Skin epidermis (tissue), 12 donors: Measurements from ENCODE around the gene ARRB1.
"Not testable (repeated sequence)": the region's sequence is repeated elsewhere in the genome, so short reads cannot be mapped to it uniquely, and the experiment has no call there.

Experiments
- H3K27ac ChIP-seq, 21 experiments: fragments of 200-600 bp; sonication (generic) in 11 of 21; one replicate each; pipeline ENCODE4 v1.5.0; 2020; ENCODE audit warnings: mild to moderate bottlenecking in 3 of 21, inconsistent platforms in 2 of 21, moderate library complexity in 2 of 21
- H3K4me3 ChIP-seq, 7 experiments: fragments of 200-600 bp; sonication (generic) in 2 of 7; one replicate each; pipeline ENCODE4 v1.5.0; 2020; ENCODE audit warnings: inconsistent platforms in 2 of 7, mild to moderate bottlenecking in 2 of 7, moderate library complexity in 1 of 7

Gene ARRB1

DNA sequence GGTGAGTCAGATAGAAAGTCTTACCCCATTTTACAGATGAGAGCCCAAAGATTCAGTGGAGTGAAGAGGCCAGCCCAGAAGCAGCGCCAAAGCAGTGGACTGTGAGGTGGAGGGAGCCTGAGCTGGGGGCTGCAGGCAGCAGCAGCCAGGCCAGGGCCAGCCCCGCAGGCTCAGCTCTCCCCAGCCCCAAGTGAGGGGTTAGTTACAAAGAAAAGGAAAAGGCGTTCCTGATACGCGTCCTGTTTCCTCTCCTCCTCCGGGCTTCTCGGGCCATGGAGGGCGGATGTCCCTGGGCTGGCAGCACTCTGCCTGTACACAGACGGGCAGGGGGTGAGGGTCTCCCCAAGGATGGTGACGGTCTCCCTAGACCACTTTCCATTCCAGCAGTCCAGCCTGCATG lies 44.9 kb downstream of the ARRB1 start:
- Histone ChIP-seq H3K4me3 (no peak overlapping the region), H3K27ac (peak overlapping the region in 10 of 21 experiments; percentile 10 to 78 (median 38))

DNA sequence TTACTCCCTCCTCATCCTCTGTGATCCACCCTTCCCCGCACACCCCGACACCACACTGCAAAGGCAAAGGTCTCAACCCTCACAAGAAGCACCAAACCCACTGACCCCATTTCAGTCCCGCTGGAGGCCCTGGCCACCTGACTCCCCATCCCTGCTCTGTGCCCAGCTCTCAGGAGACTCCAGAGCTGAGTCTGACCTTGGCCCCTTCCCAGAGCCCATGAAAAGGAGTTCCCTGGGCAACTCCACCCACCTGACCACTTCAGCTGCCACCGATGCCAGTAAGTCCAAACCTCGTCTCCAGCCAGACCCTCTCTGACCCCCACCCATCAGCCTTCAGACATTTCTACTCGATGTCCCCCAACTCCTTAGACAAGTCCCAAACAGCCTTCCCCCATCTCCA lies 45.5 kb downstream of the ARRB1 start:
- Histone ChIP-seq H3K4me3 (no peak overlapping the region), H3K27ac (peak overlapping the region in 7 of 21 experiments; percentile 10 to 48 (median 35))

DNA sequence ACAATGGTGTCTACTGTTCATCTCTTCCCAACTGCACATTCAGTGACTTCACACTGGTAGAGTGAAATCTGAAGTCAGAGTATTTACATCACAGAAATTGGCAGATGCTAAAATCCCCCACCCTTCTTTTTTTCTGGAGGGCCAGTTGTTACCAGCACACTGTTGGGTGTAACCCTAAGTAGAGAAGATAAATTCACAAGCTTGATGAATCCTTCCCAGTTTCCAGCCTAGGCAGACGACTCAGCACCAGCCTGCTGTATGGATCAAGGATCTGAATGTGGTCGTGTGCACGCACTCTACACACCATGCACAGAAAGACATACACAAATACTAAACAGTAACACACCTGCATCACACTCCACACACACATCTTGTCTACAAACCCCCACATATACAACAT lies 46.0 kb downstream of the ARRB1 start:
- no peak overlapping the region for H3K4me3 ChIP-seq
- H3K27ac ChIP-seq = peak overlapping the region in 3 of 21 experiments; percentile 10 to 38 (median 29)

DNA sequence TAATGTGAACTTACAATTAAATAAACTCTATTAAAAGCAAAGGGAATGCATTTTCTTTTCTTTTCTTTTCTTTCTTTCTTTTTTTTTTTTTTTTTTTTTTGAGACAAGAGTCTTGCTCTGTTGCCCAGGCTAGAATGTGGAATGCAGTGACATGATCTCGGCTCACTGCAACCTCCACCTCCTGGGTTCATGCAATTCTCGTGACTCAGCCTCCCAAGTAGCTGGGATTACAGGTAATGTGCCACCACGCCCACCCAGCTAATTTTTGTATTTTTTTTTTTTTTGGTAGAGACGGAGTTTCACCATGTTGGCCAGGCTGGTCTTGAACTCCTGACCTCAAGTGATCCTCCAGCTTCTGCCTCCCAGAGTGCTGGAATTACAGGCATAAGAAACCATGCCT lies 46.5 kb downstream of the ARRB1 start:
- not testable (repeated sequence) for H3K4me3 ChIP-seq, H3K27ac ChIP-seq

DNA sequence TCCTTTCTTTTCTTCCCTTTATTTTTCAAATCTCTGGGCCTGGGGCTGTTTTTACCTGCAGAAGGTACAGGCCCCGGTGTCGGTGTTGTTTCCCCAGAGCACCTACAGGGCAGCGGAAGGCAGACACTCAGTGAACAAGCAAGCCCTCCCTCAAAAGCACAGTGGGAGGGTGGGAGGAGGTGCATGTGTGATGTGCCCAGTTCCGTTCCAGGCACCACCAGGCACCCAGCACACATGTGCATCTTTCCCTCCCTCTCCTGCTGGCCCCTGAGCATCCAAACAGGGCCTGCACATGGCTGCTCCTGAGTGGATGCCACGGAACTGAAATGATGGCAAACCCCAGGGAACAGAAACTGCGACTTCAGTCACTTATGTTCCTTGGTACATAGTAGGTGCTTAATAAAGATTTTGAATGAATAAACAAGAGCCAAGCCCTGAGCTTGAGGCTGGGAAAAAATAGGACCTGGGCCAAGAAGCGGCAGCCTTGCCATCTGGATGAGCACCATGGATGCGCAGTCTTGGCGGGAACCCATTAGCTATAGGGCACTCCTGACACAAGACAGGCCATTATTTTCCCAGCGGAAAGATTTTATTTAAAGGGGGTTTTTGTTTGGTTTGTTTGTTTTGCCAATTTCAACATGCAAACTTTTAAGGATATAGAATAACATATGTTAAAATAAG lies 47.8 kb downstream of the ARRB1 start:
- H3K4me3 ChIP-seq = no peak overlapping the region
- no peak overlapping the region for H3K27ac ChIP-seq

DNA sequence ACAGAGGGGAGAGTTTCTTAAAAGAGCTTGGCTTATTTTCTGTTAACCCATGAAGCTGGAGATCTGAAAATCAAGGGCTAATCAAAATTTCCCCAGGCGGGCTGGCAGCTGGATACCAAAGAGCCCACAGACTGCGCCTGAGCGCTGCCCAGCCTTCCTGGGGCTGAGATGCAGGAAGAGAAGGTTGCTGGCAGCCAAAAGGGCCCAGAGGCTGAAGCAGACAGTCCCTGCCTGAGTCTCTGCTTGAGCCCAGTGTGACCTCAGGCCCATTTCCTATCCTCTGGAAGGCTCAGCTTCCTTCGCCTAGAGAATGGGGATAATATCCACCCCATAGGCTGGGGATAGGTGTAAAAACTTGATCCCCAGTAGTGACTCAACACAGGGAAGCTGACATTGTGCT lies 49.1 kb downstream of the ARRB1 start:
- H3K4me3 ChIP-seq = no peak overlapping the region
- H3K27ac ChIP-seq = peak overlapping the region in 3 of 21 experiments; percentile 20 to 46 (median 43)

DNA sequence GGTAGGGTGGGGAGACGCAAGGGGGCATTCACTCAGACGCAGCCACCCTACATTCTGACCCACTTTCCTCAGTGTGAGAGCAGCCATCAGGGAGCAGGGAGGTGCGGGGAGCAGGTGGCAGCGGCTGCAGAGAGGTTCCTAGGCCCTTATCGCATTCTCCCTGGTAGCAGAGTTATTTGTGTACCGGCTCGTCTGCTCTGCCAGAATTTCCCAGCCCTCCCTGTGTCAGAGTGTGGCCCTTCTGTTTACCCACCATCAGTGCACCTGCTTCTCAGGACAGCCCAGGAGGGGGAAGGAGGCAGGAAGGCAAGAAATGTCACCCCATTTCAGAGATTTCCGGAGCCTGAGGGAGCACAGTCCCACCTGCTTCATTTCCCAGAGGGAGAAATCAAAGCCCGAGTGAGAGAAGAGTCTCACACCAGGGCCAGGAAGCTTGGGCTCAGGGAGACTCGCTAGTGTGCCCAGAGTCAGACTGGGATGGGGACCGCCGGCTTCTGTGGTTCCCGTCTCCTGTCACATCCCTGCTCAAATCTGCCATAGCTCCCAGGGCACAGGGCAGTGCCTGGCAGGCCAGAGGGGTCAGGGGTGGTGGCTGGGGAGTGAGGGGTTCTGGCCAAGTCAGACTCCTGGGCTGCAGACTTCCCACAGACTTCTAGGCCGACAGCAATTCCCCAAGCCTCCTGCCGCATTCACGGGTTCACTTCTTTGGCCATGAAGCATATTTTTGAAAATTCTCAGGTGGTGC lies 49.7 kb downstream of the ARRB1 start:
- Histone ChIP-seq H3K27ac (peak overlapping the region in 5 of 21 experiments; percentile 14 to 66 (median 43)), H3K4me3 (no peak overlapping the region)

DNA sequence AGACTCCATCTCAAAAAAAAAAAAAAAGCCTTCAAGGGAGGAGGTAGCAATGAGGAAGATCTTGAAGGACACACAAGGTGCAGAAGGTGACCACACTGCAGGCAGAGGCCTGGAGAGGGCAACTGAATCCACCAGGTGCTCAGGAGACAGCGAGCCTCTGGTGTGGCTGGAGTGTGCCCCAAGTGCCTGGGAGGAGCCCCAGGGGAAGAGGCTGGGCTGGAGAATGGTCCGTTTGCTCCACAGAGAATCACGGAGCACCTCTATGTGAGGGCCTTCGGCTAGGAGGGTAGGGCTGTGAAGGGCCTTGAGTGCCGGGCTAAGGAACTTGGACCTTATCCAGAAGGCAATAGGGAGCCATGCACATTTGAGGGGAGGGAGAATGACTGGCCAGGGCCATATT lies 50.3 kb downstream of the ARRB1 start:
- H3K27ac ChIP-seq = no peak overlapping the region
- H3K4me3 ChIP-seq = no peak overlapping the region

DNA sequence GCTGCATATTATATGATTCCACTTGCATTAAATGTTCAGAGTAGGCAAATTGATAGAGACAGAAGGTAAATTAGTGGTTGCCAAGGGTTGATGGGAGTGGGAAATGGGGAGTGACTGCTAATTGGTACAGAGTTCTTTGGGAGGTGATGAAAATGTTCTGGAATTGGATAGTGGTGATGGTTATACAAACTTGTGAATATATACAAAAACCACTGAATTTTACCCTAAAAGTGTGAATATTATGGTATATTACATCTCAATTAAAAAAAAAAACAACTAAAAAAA lies 52.5 kb downstream of the ARRB1 start:
- no peak overlapping the region for H3K4me3 ChIP-seq
- no peak overlapping the region for H3K27ac ChIP-seq

DNA sequence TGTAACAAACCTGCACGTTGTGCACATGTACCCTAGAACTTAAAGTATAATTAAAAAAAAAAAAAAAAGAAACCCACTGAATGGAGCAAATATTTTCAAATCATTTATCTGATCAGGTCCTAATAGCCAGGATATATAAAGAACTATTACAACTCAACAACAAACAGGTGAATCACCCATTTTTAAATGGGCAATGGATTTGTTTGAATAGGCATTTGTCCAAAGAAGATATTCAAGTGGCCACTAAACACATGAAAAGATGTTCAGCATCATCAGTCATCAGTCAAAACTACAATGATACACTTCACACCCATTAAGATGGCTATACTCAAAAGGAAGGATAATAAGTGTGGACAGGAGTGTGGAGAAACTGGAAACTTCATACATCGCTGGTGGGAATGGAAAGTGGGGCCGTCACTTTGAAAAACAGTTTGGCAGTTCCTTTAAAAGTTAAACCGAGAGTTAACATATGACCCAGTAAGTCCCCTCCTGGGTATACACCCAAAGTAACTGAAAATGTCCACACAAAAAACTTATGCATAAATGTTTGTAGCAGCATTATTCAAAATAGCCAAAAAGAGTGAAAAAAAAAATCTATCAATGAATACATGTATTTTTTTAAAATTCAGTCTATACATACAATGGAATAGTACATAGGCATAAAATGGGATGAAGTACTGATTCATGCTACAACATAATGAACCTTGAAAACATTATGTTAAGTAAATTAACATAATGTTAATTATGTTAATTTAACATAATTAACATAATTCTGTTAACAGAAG lies 53.1 kb downstream of the ARRB1 start:
- H3K4me3 ChIP-seq = no peak overlapping the region
- no peak overlapping the region for H3K27ac ChIP-seq

DNA sequence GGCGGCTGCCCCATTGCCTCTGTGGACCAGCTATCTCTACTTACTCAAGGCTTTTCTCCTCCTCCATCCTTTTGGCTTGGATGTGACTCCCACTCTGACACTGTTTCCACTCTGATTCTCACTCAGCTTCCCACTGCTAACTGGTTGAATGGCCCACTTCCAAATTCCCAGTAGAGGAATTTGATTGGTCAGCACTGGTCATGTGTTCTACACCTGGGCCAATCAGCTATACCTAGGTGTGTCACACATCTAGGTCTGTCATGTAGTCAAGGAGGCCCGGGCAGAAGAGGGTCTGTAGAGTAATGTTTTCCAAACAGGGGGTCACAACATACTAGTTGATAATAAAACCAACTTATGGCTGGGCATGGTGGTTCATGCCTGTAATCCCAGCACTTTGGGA lies 57.6 kb downstream of the ARRB1 start:
- Histone ChIP-seq H3K27ac (no peak overlapping the region), H3K4me3 (no peak overlapping the region)

DNA sequence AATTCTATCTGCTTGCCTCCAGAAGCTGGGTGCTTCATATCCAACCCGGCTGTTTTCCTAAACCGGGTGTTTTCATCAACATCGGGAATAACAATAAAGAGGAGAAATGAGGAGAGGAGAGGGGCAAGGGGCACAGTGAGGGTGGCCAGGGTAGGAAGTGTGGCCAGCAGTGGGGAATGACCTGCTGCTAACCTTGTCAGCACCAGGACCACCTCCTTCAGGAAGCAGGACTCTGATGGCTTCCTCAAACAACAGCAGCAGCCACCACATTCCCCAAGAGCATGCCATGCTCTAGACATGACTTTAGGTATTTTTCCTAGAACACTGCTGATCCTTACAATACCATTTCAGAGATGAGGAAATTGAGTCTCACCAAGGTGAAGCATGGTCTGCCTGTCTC lies 58.5 kb downstream of the ARRB1 start:
- Histone ChIP-seq H3K27ac (no peak overlapping the region), H3K4me3 (no peak overlapping the region)

DNA sequence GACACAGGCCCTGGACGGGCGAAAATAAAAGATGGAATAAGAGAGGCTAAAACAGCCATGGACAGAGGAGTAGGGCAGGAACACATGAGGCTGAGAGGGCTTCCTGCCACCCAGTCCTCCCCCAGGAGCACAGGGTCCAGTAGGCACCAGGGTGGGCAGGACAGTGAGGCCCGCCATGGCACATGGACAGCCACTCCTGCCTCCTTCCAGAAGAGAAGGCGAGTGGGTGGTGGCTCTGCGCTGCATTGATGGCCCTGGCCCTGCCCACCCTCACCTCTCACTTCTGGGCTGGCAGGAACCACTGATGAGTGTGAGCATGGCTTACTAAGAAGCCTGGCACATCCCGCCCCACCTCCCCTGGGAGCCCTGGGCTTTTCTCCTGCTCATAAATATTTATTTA lies 59.7 kb downstream of the ARRB1 start:
- Histone ChIP-seq H3K27ac (no peak overlapping the region), H3K4me3 (no peak overlapping the region)

DNA sequence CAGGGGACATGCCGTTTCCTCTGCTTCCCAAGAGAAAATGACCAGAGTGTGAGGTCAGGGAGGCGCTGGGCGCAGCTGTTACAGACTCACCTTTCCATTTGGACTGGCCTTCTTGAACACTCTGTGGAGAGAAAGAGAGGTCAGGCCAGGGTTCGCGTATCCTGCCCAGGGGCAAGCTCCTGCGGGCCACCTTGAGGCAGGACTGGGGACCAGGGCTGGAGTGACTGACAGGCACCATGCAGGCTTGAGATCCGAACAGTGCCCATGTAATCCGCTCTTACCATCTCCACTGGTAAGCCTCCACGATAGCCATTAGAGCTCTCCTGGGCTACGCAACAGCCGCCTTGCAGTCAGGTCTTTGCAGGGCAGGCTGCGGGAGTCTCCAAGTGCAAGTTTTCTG lies 61.5 kb downstream of the ARRB1 start:
- no peak overlapping the region for H3K27ac ChIP-seq
- no peak overlapping the region for H3K4me3 ChIP-seq

DNA sequence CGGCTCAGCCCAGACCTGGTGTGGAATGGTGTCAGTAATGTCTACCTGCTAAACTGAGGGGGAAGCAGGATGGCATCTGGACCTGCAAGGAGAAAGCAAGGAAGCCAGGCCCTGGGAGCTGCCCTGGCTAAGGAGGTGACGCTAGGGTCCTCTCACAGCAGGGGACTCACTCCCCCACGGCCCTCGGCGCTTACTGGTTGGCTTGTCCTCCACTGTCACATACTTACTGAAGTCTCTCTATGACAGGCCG lies 62.0 kb downstream of the ARRB1 start:
- Histone ChIP-seq H3K27ac (no peak overlapping the region), H3K4me3 (no peak overlapping the region)

DNA sequence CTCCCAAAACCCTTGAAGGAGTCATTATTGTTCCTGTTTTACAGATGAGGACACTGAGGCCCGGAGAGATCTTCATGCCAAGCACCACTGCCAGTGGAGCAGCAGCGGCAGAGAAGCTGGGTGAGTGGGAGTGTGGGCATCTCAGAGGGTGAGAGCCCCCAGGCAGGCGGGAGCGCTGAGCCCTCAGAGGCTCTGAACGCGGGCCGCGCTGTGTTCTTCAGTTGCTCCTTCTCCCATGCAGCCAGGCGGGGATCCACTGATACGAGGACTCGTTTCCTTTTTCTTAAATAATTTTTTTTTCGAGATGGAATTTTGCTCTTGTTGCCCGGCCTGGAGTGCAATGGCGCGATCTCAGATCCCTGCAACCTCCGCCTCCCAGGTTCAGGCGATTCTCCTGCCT lies 63.9 kb downstream of the ARRB1 start:
- Histone ChIP-seq H3K27ac (no peak overlapping the region), H3K4me3 (no peak overlapping the region)

DNA sequence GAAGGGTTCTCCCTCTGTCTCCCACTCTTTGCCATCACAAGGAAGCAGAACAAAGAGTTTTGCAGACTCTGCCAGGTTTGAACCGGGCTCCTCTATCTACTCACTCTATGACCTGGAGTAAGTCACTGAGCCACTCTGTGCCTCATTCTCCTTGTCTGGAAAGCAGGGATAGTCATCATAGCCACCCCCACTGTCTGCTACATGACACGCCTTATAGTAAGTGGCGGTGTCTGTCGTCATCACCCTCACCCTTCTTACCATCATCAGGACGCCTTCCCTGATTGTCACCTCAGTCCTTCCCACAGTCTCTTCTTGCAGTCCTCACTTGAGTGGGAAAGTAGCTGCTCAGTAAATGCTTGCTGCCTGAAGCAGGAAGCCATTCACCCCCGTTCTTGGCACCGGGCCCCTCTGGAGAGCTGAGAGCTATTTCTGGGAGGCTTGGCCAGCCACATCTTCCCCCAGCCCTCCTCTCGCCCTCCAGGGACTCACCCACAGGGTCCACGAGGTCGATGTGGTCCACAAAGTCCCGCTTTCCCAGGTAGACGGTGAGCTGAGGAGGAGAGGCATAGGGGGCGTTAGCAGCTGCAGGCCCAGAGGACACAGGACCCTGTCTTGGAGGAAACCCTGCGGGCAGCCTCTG lies 64.5 kb downstream of the ARRB1 start:
- H3K27ac ChIP-seq = no peak overlapping the region
- no peak overlapping the region for H3K4me3 ChIP-seq

DNA sequence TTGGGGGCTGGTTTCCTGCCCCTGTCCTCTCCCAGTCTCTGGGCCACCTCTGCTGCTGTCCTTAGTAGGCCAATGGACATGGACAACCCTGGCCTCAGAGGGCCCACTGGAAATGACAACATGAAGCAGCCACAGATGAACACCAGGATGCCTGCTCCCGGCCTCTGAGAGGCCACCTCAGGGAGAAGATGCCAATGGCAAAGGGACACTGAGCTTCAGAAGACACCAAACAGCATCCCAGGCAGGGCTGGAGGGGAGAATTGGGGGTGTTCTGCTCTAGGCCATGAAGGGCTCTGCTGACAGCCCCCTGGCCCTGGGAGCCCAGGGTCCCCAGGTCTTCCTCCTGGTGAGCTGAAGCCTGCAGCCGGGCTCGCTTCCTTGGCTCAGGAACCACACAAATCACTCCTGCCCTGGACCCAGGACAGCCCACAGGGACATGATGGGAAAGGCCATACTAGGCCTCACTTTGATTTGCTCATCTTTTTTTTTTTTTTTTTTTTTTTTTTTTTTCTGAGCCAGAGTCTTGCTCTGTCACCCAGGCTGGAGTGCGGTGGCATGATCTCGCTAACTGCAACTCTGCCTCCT lies 65.6 kb downstream of the ARRB1 start:
- Histone ChIP-seq H3K4me3 (no peak overlapping the region), H3K27ac (no peak overlapping the region)

DNA sequence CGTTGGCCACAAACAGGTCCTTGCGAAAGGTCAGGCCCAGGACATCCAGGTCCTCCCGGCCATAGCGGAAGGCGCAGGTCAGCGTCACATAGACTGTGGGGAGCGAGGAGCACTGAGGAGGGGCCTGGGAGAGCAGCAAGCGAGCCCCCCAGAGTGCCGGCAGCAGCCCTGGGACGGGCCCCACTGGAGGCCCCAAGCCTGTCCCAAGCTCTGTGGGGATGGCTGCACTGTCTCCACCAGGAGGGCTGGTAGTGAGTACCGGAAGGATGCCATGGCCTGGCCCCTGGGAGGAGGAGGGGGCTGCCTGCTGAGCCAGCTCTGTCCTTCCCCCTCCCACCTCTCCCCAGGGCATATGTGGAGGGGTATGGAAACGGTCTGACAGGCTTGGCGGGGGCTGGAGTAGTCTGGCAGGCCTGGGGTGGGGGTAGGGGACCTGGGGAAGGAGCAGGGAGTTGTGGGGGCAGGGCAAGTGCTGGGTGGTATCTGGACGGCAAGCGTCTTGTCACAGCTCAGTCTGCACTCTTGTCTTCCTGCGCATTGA lies 68.0 kb downstream of the ARRB1 start:
- Histone ChIP-seq H3K4me3 (no peak overlapping the region), H3K27ac (no peak overlapping the region)

DNA sequence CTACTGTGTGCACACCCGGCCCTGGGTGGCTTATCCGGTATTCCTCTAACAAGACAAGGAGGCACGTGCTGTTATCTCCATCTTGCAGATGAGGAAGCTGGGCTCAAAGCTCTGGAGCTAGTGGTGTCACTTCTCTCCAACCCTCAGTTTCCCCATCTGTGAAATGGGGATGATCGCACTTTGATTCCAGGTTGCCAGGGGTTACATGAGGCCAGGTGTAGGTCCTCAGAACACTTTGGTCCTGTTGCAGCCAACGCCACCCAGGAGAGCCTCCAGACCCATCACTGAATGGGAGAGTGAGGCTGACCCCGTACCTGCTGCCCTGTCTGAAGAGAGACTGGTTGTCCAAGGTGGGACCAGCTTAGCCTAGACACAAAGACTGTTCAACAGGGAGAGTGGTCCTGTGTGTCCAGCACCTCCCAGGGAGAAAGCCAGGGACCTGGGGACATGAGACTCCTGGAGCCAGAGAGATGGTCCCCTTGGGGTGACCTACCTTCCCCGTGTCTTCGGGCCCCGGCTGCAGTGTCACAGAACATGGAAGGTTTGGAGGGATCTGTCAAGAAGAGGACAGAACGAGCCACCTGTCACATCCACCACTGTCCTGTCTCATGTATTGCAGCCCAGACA lies 69.9 kb downstream of the ARRB1 start:
- H3K27ac ChIP-seq = peak overlapping the region in 2 of 21 experiments; percentile 14 to 50
- no peak overlapping the region for H3K4me3 ChIP-seq
